GM12878 (cell line): ENCODE measurements around the gene GID4. TPM values are rescaled to one million over a fixed set of nuclear protein-coding genes. Genes with fewer than 3 reads are reported as not detected.

Experiments used
- ATAC-seq: fragments of 200-7000 bp; cut with Tn5 transposase; 3 replicates; pipeline ENCODE4 v1.9.1; 2020; ENCODE audit warnings: mild to moderate bottlenecking, moderate library complexity
- BruUV-seq: library from RNA; stranded (reverse); fragments of 400-500 nt; replicated peaks from 2 replicates; lab custom pipeline; 2021; lab: Mats Ljungman, UMichigan
- CTCF ChIA-PET: fragments of 300-600 bp; sonication (Branson Sonifier 250); formaldehyde crosslinking; extraction: SDS; loops from one replicate; lab custom pipeline; 2021; ENCODE audit warnings: inconsistent platforms; lab: Yijun Ruan, JAX
- POLR2A ChIA-PET: fragments of 350-600 bp; formaldehyde crosslinking; extraction: SDS; loops from one replicate; lab custom pipeline; 2021; ENCODE audit warnings: inconsistent platforms; lab: Charles Lee
- RAD21 ChIA-PET: fragments of 300-600 bp; sonication (Branson Sonifier 250); formaldehyde crosslinking; loops from one replicate; lab custom pipeline; 2023; ENCODE audit warnings: antibody characterized with exemption; ENCODE audit not compliant: unreplicated experiment; lab: Charles Lee
- SMC1A ChIA-PET: fragments of 300-600 bp; sonication (Branson Sonifier 250); formaldehyde crosslinking; loops from one replicate; lab custom pipeline; 2023; ENCODE audit not compliant: unreplicated experiment, uncharacterized antibody; lab: Charles Lee
- DNase-seq: peaks from one replicate; pipeline ENCODE4 v3.0.0-alpha.2; 2011; ENCODE audit warnings: low read depth, low spot score
- FAIRE-seq: peaks from 3 replicates; lab custom pipeline; 2011; peaks lifted over from hg19 to GRCh38; lab: Jason Lieb, UNC
- H2AFZ ChIP-seq: 2 replicates; pipeline ENCODE4 v1.6.0; 2011; ENCODE audit warnings: low read depth, low read length, control low read depth; ENCODE audit not compliant: control insufficient read depth
- H3K27ac ChIP-seq: 2 replicates; pipeline ENCODE4 v1.5.1; 2011; ENCODE audit warnings: control low read depth; ENCODE audit not compliant: control insufficient read depth, insufficient read depth
- H3K27me3 ChIP-seq, 2 experiments: replicated peaks in 1 of 2; 2 replicates each; pipeline versions ENCODE4 v1.6.0 to v1.6.1; 2011; ENCODE audit warnings: low read length in 1 of 2; ENCODE audit not compliant: control insufficient read depth in 2 of 2, insufficient read depth in 2 of 2
- H3K36me3 ChIP-seq, 2 experiments: 2 replicates each; pipeline ENCODE4 v1.5.1; 2011; ENCODE audit warnings: low read length in 1 of 2; ENCODE audit not compliant: control insufficient read depth in 2 of 2, insufficient read depth in 2 of 2
- H3K4me1 ChIP-seq: 2 replicates; pipeline ENCODE4 v1.6.1; 2011; ENCODE audit warnings: mild to moderate bottlenecking, low read length, moderate library complexity, mixed read lengths; ENCODE audit not compliant: control insufficient read depth, insufficient read depth
- H3K4me2 ChIP-seq: 2 replicates; pipeline ENCODE4 v1.6.0; 2011; ENCODE audit warnings: control low read depth; ENCODE audit not compliant: control insufficient read depth, insufficient read depth
- H3K4me3 ChIP-seq: fragments of 200-600 bp; sonication (generic); 2 replicates; pipeline ENCODE4 v1.5.1; 2016
- H3K79me2 ChIP-seq: 2 replicates; pipeline ENCODE4 v1.6.0; 2011; ENCODE audit warnings: low read length; ENCODE audit not compliant: control insufficient read depth, insufficient read depth
- H3K9ac ChIP-seq: 2 replicates; pipeline ENCODE4 v1.8.0; 2011; ENCODE audit warnings: low read length, control low read depth, mixed read lengths; ENCODE audit not compliant: control insufficient read depth, insufficient read depth
- H3K9me3 ChIP-seq: replicated peaks from 3 replicates; pipeline ENCODE4 v1.5.1; 2011; ENCODE audit warnings: mild to moderate bottlenecking, low read length; ENCODE audit not compliant: control insufficient read depth, insufficient read depth
- H4K20me1 ChIP-seq: 2 replicates; pipeline ENCODE4 v1.6.0; 2011; ENCODE audit not compliant: control insufficient read depth, insufficient read depth
- BMI1 ChIP-seq: fragments of 450-650 bp; IDR thresholded peaks from 2 replicates; pipeline ENCODE4 v1.6.1; 2016; ENCODE audit warnings: mild to moderate bottlenecking, moderate library complexity, borderline replicate concordance
- FOXK2 ChIP-seq: fragments of 450-650 bp; IDR thresholded peaks from 2 replicates; pipeline ENCODE4 v1.6.1; 2017; ENCODE audit warnings: mild to moderate bottlenecking, moderate library complexity
- MYC ChIP-seq: IDR thresholded peaks from 2 replicates; pipeline ENCODE4 v1.6.1; 2011; ENCODE audit warnings: mild to moderate bottlenecking, low read length, moderate library complexity, inconsistent platforms; ENCODE audit not compliant: insufficient read depth, insufficient replicate concordance, insufficient read length, severe bottlenecking
- PML ChIP-seq: IDR thresholded peaks from 2 replicates; pipeline ENCODE4 v1.6.1; 2012; ENCODE audit warnings: low read length, inconsistent platforms
- POLR2AphosphoS2 ChIP-seq: IDR thresholded peaks from 2 replicates; pipeline ENCODE4 v1.6.1; 2011; ENCODE audit warnings: low read depth, mild to moderate bottlenecking, low read length, improper control_type of control experiment, moderate library complexity
- SMAD5 ChIP-seq: IDR thresholded peaks from 2 replicates; pipeline ENCODE4 v1.6.1; 2016; ENCODE audit warnings: antibody characterized with exemption, low read depth
- TBL1XR1 ChIP-seq: IDR thresholded peaks from 2 replicates; pipeline ENCODE4 v1.6.1; 2012; ENCODE audit warnings: low read depth, low read length, improper control_type of control experiment
- TCF3 ChIP-seq: IDR thresholded peaks from 2 replicates; pipeline ENCODE4 v1.6.1; 2012; ENCODE audit warnings: low read depth, mild to moderate bottlenecking, low read length, borderline replicate concordance; ENCODE audit not compliant: insufficient read depth
- YBX1 ChIP-seq: fragments of 450-650 bp; IDR thresholded peaks from 2 replicates; pipeline ENCODE4 v1.6.1; 2016; ENCODE audit warnings: antibody characterized with exemption
- ZNF217 ChIP-seq: fragments of 450-650 bp; IDR thresholded peaks from 2 replicates; pipeline ENCODE4 v1.6.1; 2017; ENCODE audit warnings: antibody characterized with exemption, mild to moderate bottlenecking
- ZNF622 ChIP-seq: fragments of 450-650 bp; IDR thresholded peaks from 2 replicates; pipeline ENCODE4 v1.6.1; 2017; ENCODE audit warnings: mild to moderate bottlenecking, inconsistent platforms
- ZZZ3 ChIP-seq: IDR thresholded peaks from 2 replicates; pipeline ENCODE4 v1.6.1; 2011; ENCODE audit warnings: low read depth; ENCODE audit not compliant: control insufficient read depth, insufficient read length
- WGBS: methylation state at CpG from one replicate; pipeline ENCODE4 v1.1.6; 2016; ENCODE audit warnings: low lambda C conversion rate; ENCODE audit not compliant: insufficient replicate concordance, insufficient coverage; ENCODE audit errors: missing lambda C conversion rate; 5-methylcytosine and 5-hydroxymethylcytosine counted together
- in situ Hi-C: fragments of 300-500 bp; cut with MboI; formaldehyde crosslinking; loops from 9 replicates; pipeline ENCODE4 v1.14.3; 2018; ENCODE audit warnings: mixed read lengths
- intact Hi-C: fragments of 100-400 bp; cut with micrococcal nuclease; formaldehyde crosslinking; loops from one replicate; pipeline ENCODE4 v1.14.2; 2022; ENCODE audit not compliant: unreplicated experiment
- polyA plus RNA-seq, 11 experiments: library from polyadenylated mRNA; depleted of rRNA in 4 of 11; unstranded in 6 of 11; stranded (reverse) in 5 of 11; fragments of >200 nt; fragmentation: Nextera tagmentation in 4 of 11; fragmentation: Illumina TruSeq in 1 of 11; extraction: Ambion mirVana in 4 of 11; extraction: Trizol in 1 of 11; gene quantifications; 1 replicate in 1 of 11; 2 replicates in 10 of 11; pipeline versions ENCODE4 v1.2.1 to v1.2.3, GENCODE V29; 2011 to 2016; ENCODE audit warnings: inconsistent platforms in 2 of 11, missing spikeins in 2 of 11, low read depth in 1 of 11
- total RNA-seq, 4 experiments: library from RNA; depleted of rRNA in 3 of 4; stranded (reverse); fragments of >200 nt in 3 of 4; fragmentation: Illumina TruSeq in 1 of 4; extraction: Trizol in 1 of 4; gene quantifications; 2 replicates each; pipeline versions ENCODE4 v1.2.1 to v1.2.3, GENCODE V29; 2013 to 2021
- TF ChIP-seq, protein P1 (sequence below): fragments of 450-650 bp; IDR thresholded peaks from 2 replicates; pipeline ENCODE4 v1.6.1; 2014; ENCODE audit warnings: mild to moderate bottlenecking
- TF ChIP-seq, protein P2 (sequence below): IDR thresholded peaks from 2 replicates; pipeline ENCODE4 v1.6.1; 2011; ENCODE audit warnings: low read depth, mild to moderate bottlenecking, low read length, moderate library complexity, borderline replicate concordance; ENCODE audit errors: extremely low read depth
- TF ChIP-seq, protein P3 (sequence below): IDR thresholded peaks from 2 replicates; pipeline ENCODE4 v1.6.1; 2012; ENCODE audit warnings: low read depth, low read length, improper control_type of control experiment
- TF ChIP-seq, protein P4 (sequence below): fragments of 450-650 bp; IDR thresholded peaks from 2 replicates; pipeline ENCODE4 v1.6.1; 2016; ENCODE audit warnings: mild to moderate bottlenecking

Gene GID4
- total and polyA plus RNA-seq, 10 of the 15 experiments (the other 5 are each of a cell fraction or from before 2014, with no cell fraction given): 0.93 to 7.3 (median 3.6) TPM

DNA sequence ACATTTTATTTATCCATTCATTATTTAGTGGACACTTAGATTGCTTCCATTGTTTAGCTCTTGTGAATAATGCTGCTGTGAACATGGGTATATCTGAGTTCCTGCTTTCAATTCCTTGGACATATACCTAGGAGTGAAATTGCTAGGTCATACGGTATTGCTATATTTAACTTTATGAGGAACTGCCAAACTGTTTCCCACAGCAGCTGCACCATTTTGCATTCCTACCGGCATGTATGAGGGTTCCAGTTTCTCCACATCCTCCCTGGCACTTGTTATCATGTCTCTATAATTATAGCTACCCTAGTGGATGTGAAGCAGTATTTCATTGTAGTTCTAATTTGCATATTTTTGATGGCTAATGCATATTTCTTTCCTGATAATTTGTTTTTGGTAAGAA lies 24.8 kb downstream of the GID4 start:
- Histone ChIP-seq H3K4me1 (no peaks in the 10 kb centered on the region), H3K9me3 (no peaks in the 10 kb centered on the region), H3K4me2 (no peak overlapping the region), H3K4me3 (no peak overlapping the region), H3K79me2 (no peaks in the 10 kb centered on the region), H2AFZ (no peak overlapping the region)
- BruUV-seq: no TSS peak
- ChIA-PET POLR2A (no interaction called here), SMC1A (no interaction called here)
- FAIRE-seq: no peak
- TF ChIP-seq, protein P1, sequence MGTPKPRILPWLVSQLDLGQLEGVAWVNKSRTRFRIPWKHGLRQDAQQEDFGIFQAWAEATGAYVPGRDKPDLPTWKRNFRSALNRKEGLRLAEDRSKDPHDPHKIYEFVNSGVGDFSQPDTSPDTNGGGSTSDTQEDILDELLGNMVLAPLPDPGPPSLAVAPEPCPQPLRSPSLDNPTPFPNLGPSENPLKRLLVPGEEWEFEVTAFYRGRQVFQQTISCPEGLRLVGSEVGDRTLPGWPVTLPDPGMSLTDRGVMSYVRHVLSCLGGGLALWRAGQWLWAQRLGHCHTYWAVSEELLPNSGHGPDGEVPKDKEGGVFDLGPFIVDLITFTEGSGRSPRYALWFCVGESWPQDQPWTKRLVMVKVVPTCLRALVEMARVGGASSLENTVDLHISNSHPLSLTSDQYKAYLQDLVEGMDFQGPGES: no peak
- TF ChIP-seq SMAD5 (no peak), YBX1 (no peak), BMI1 (no peak), ZNF622 (no peak), TBL1XR1 (no peak), POLR2AphosphoS2 (no peak), MYC (no peak), FOXK2 (no peak), ZZZ3 (no peak), ZNF217 (no peak), PML (no peak), TCF3 (no peak)
- TF ChIP-seq, protein P2, sequence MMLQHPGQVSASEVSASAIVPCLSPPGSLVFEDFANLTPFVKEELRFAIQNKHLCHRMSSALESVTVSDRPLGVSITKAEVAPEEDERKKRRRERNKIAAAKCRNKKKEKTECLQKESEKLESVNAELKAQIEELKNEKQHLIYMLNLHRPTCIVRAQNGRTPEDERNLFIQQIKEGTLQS: no peak
- TF ChIP-seq, protein P3, sequence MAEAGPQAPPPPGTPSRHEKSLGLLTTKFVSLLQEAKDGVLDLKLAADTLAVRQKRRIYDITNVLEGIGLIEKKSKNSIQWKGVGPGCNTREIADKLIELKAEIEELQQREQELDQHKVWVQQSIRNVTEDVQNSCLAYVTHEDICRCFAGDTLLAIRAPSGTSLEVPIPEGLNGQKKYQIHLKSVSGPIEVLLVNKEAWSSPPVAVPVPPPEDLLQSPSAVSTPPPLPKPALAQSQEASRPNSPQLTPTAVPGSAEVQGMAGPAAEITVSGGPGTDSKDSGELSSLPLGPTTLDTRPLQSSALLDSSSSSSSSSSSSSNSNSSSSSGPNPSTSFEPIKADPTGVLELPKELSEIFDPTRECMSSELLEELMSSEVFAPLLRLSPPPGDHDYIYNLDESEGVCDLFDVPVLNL: no peak
- TF ChIP-seq, protein P4, sequence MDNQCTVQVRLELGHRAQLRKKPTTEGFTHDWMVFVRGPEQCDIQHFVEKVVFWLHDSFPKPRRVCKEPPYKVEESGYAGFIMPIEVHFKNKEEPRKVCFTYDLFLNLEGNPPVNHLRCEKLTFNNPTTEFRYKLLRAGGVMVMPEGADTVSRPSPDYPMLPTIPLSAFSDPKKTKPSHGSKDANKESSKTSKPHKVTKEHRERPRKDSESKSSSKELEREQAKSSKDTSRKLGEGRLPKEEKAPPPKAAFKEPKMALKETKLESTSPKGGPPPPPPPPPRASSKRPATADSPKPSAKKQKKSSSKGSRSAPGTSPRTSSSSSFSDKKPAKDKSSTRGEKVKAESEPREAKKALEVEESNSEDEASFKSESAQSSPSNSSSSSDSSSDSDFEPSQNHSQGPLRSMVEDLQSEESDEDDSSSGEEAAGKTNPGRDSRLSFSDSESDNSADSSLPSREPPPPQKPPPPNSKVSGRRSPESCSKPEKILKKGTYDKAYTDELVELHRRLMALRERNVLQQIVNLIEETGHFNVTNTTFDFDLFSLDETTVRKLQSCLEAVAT: no peak
- TF ChIP-seq, all 136 proteins: peak for 0
- in situ Hi-C loops (no loop called here), intact Hi-C loops (no loop called here)
- H3K27me3 ChIP-seq: no peaks in the 10 kb centered on the region
- no peak overlapping the region for H3K9ac ChIP-seq
- ATAC-seq: no peak
- peaks cover 0 to 8% of the 10 kb centered on the region in 2 experiments; a peak in 3 of 4 replicates for H3K36me3 ChIP-seq
- no peak overlapping the region for H3K27ac ChIP-seq
- H4K20me1 ChIP-seq: no peaks in the 10 kb centered on the region
- DNase-seq: no peak
- WGBS: 29% methylated on average over 2 of the region's 2 CpGs
- ChIA-PET RAD21 (no interaction called here), CTCF (no interaction called here)
